ENCODE results near the gene PNPLA8.
"Not testable (repeated sequence)": the region's sequence is repeated elsewhere in the genome, so short reads cannot be mapped to it uniquely, and the experiment has no call there.

PNPLA8 gene

DNA sequence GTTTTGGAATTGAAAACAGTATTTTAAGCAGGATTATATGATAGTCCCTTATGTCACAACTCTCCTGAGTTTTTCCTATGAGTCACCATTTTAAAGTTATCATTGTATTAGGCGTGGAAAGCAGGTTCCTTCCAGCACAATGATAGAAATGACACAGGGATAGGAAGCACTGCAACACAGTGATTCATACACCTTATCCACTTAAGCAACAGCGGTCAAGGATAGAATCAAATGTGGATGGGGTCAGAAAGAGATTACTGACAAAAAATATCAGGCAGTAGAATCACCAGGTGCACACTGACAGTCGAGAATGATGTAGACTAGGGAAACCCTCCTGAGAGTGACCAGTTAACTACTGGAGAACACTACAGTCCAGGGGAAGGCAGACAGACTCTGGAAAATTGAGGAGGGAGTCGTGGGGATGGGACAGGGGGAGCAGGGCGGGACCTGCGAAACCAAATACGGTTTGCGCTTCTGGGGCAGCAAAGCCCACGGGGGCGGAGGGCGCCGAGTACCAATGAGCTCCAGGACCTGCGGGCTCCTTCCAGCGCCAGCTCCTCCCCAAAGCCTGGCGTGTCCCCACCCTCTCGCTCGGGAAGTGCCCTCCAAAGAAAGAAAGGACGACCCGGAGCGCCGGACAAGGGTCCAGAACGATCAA lies 479 bp downstream of the PNPLA8 start:
- peak overlapping the region; percentile 96 for H3K4me3 ChIP-seq (ENCODE audit: low read depth, low read length)
- TF ChIP-seq, protein P1, sequence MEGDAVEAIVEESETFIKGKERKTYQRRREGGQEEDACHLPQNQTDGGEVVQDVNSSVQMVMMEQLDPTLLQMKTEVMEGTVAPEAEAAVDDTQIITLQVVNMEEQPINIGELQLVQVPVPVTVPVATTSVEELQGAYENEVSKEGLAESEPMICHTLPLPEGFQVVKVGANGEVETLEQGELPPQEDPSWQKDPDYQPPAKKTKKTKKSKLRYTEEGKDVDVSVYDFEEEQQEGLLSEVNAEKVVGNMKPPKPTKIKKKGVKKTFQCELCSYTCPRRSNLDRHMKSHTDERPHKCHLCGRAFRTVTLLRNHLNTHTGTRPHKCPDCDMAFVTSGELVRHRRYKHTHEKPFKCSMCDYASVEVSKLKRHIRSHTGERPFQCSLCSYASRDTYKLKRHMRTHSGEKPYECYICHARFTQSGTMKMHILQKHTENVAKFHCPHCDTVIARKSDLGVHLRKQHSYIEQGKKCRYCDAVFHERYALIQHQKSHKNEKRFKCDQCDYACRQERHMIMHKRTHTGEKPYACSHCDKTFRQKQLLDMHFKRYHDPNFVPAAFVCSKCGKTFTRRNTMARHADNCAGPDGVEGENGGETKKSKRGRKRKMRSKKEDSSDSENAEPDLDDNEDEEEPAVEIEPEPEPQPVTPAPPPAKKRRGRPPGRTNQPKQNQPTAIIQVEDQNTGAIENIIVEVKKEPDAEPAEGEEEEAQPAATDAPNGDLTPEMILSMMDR (IDR thresholded peaks at IDR 0.05; ENCODE audit: borderline replicate concordance, insufficient read depth, low read depth, low read length), result no peak

DNA sequence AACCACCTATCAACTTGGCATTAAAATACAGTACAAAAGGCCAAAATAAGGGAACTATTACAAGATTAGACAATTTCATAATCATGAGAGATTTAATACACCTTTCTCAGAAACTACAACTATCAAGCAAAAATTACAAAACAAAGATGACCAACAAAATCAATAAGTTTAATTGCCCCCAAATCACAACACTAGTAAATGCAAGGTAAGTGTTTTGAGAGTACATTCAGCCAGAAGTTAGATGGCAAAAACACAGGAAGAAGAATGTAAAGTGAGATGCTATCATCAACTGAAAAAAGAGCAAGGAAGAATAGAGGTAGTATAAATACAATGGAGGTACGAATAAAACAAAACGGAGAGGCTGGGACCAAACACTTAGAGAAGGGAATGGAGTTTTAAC lies 3.2 kb downstream of the PNPLA8 start:
- no peak overlapping the region for H3K4me3 ChIP-seq (ENCODE audit: low read depth, low read length)

DNA sequence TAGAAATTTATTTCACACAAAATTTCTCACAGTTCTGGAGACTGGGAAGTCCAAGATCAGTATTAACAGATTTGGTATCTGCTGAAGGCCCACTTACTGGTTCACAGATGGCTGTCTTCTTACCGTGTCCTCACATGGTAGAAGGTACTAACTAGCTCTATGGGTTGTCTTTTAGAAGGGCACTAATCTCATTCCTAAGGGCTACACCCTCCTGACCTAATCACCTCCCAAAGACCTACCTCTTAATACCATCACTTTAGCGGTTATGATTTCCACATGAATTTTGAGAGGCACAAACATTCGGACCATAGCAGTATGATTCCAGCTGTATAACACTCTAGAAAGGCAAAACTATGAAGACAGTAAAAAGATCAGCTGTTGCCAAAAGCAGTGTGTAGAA lies 8.0 kb downstream of the PNPLA8 start:
- H3K4me3 ChIP-seq (ENCODE audit: low read depth, low read length), result no peak overlapping the region
- TF ChIP-seq, protein P1 (IDR thresholded peaks at IDR 0.05; ENCODE audit: borderline replicate concordance, insufficient read depth, low read depth, low read length), result no peak

More for the DNA sequence above, 3.2 kb downstream of the PNPLA8 start:
- TF ChIP-seq, protein P1 (IDR thresholded peaks at IDR 0.05; ENCODE audit: borderline replicate concordance, insufficient read depth, low read depth, low read length), result no peak

DNA sequence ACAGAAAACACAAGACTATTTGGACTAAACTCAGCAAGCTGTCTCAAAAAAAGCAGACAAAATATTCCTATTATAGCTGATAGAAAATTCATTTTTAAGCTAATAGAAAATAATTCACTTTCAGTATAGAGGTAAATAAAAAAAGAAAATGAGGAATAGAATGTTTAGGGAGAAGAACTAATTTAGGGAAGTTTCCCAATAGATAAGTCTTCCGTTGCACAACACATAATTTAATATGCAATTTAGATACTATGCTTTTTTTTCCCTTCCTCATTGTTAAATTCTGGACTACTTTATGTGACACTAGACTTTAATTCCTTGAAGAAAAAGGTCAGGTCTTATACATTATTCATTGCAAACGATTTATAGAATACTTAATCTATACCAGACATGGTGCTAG lies 10.3 kb downstream of the PNPLA8 start:
- H3K4me3 ChIP-seq (ENCODE audit: low read depth, low read length), result no peak overlapping the region
- TF ChIP-seq, protein P1 (IDR thresholded peaks at IDR 0.05; ENCODE audit: borderline replicate concordance, insufficient read depth, low read depth, low read length), result no peak

DNA sequence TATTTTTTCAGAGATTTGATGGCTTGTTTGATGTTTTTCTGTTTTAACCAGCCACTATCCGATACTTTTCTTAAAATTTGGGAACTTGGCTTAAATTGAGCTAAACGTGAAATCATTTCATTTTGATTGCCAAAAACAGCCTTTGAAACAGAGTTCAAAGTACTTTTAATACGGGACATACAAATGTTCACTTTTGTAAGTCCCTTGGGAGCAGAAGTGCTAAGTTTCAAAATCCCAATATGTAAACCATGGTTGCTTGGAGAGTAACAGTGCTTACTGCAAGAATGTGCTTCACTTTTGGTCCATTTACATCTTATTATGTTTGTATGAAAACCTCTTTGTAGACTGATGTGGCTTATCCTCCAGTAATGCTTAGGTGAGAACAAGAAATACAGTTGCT lies 10.9 kb downstream of the PNPLA8 start:
- no peak overlapping the region for H3K4me3 ChIP-seq (ENCODE audit: low read depth, low read length)
- TF ChIP-seq, protein P1 (IDR thresholded peaks at IDR 0.05; ENCODE audit: borderline replicate concordance, insufficient read depth, low read depth, low read length), result no peak

DNA sequence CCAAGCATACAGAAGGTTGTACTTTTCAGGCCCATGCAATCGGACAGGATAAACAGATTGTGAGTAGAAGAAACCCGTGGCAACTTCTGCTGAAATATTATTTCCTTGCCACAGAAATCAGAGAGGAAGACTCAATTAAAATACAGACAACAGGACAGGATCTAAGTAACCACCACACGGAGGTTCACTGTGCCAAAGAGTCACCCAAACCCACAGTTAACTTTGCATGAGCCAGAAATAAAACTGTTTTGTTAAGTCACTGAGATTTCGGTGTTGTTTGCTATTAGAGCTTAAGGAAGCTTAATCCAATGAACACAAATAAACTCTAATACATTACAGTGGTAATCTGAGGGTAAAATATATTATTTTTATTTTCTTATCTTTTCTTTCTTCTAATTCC lies 14.0 kb downstream of the PNPLA8 start:
- no peak overlapping the region for H3K4me3 ChIP-seq (ENCODE audit: low read depth, low read length)
- TF ChIP-seq, protein P1 (IDR thresholded peaks at IDR 0.05; ENCODE audit: borderline replicate concordance, insufficient read depth, low read depth, low read length), result no peak

DNA sequence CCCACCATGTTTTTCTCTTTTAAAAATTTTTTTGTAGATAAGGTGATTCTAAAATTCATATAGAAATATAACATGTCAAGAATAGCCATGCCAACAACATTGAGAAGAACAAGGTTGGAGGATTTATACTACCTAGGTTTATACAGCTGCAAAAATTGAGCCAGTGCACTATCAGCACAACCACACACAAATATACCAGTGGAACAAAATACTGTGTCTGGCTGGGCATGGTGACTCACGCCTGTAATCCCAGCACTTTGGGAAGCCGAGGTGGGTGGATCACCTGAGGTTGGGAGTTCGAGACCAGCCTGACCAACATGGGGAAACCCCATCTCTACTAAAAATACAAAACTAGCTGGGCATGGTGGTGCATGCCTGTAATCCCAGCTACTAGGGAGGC lies 21.4 kb downstream of the PNPLA8 start:
- H3K4me3 ChIP-seq (ENCODE audit: low read depth, low read length), result not testable (repeated sequence)
